Measurements from ENCODE around the gene UBE3D.
A peak's percentile ranks its signal among the peaks of the same experiment; 100 is the strongest.

The UBE3D gene

GRCh38 chr6:83065511-83066192 lies at the start of gene UBE3D:
UBE3D (minus strand) TSS chr6:83065841; CDS start chr6:83065718, 123 bp downstream.
- Histone ChIP-seq H3K4me1 (ENCODE audit: control insufficient read depth, low read length) (peaks cover 62% of the 10 kb centered on the region), H3K27ac (ENCODE audit: low read depth, low read length) (peak within 1 kb of the TSS; percentile 43), H4K20me1 (ENCODE audit: control insufficient read depth, insufficient read depth, low read depth, low read length) (no peaks in the 10 kb centered on the region), H3F3A (ENCODE audit: control insufficient read depth, insufficient read depth) (peaks cover under 1% of the 10 kb centered on the region; the same call in 1 of the 2 replicates), H3K4me3 (ENCODE audit: low read length) (peak within 1 kb of the TSS; percentile 83), H3K36me3 (ENCODE audit: control insufficient read depth, low read length) (peaks cover 11% of the 10 kb centered on the region), H3K4me2 (ENCODE audit: low read length) (peak within 1 kb of the TSS; percentile 82), H3K27me3 (ENCODE audit: control insufficient read depth, low read length) (no peaks in the 10 kb centered on the region), H3K9me3 (ENCODE audit: control insufficient read depth, insufficient read depth, low read length) (no peaks in the 10 kb centered on the region), H3K9me2 (replicated peaks; ENCODE audit: control insufficient read depth, low read length) (no peaks in the 10 kb centered on the region), H3K79me2 (ENCODE audit: control insufficient read depth, low read length) (peaks cover 69% of the 10 kb centered on the region)
- TF ChIP-seq EZH2phosphoT487 (IDR thresholded peaks at IDR 0.05; ENCODE audit: borderline replicate concordance, low read length) (no peak), CTCF (IDR thresholded peaks at IDR 0.05; ENCODE audit: low read depth, low read length, poor library complexity, severe bottlenecking) (peak; percentile 93)

GRCh38 chr6:83114164-83114563 lies 48.5 kb upstream of the UBE3D start:
- Histone ChIP-seq H3K4me2 (ENCODE audit: low read length) (no peak overlapping the region), H4K20me1 (ENCODE audit: control insufficient read depth, insufficient read depth, low read depth, low read length) (no peaks in the 10 kb centered on the region), H3K36me3 (ENCODE audit: control insufficient read depth, low read length) (peaks cover 31% of the 10 kb centered on the region), H3K4me3 (ENCODE audit: low read length) (no peak overlapping the region), H3K9me3 (ENCODE audit: control insufficient read depth, insufficient read depth, low read length) (no peaks in the 10 kb centered on the region), H3K27me3 (ENCODE audit: control insufficient read depth, low read length) (no peaks in the 10 kb centered on the region), H3K9me2 (replicated peaks; ENCODE audit: control insufficient read depth, low read length) (no peaks in the 10 kb centered on the region), H3K27ac (ENCODE audit: low read depth, low read length) (no peak overlapping the region), H3K4me1 (ENCODE audit: control insufficient read depth, low read length) (peaks cover 12% of the 10 kb centered on the region), H3K79me2 (ENCODE audit: control insufficient read depth, low read length) (no peaks in the 10 kb centered on the region), H3F3A (ENCODE audit: control insufficient read depth, insufficient read depth) (no peaks in the 10 kb centered on the region)
- TF ChIP-seq EZH2phosphoT487 (IDR thresholded peaks at IDR 0.05; ENCODE audit: borderline replicate concordance, low read length) (no peak), CTCF (IDR thresholded peaks at IDR 0.05; ENCODE audit: low read depth, low read length, poor library complexity, severe bottlenecking) (no peak)

- Histone ChIP-seq H3K4me3 (ENCODE audit: low read length) (no peak overlapping the region), H3K9me2 (replicated peaks; ENCODE audit: control insufficient read depth, low read length) (no peaks in the 10 kb centered on the region), H3K4me2 (ENCODE audit: low read length) (no peak overlapping the region), H3K9me3 (ENCODE audit: control insufficient read depth, insufficient read depth, low read length) (no peaks in the 10 kb centered on the region), H3F3A (ENCODE audit: control insufficient read depth, insufficient read depth) (no peaks in the 10 kb centered on the region), H4K20me1 (ENCODE audit: control insufficient read depth, insufficient read depth, low read depth, low read length) (no peaks in the 10 kb centered on the region), H3K36me3 (ENCODE audit: control insufficient read depth, low read length) (peaks cover 36% of the 10 kb centered on the region), H3K4me1 (ENCODE audit: control insufficient read depth, low read length) (peaks cover 12% of the 10 kb centered on the region), H3K79me2 (ENCODE audit: control insufficient read depth, low read length) (no peaks in the 10 kb centered on the region), H3K27ac (ENCODE audit: low read depth, low read length) (no peak overlapping the region), H3K27me3 (ENCODE audit: control insufficient read depth, low read length) (no peaks in the 10 kb centered on the region)
- TF ChIP-seq EZH2phosphoT487 (IDR thresholded peaks at IDR 0.05; ENCODE audit: borderline replicate concordance, low read length) (no peak), CTCF (IDR thresholded peaks at IDR 0.05; ENCODE audit: low read depth, low read length, poor library complexity, severe bottlenecking) (no peak)
Observed at GRCh38 chr6:83113258-83113657, 47.6 kb upstream of the UBE3D start.
